ENCODE measurements around the gene GP1BB. TPM values are rescaled to one million over a fixed set of nuclear protein-coding genes. Genes with fewer than 3 reads are reported as not detected.

The GP1BB gene
- total and polyA plus RNA-seq, 2 of the 13 experiments (the other 11 are each of a cell fraction or from before 2014, with no cell fraction given): not detected

DNA sequence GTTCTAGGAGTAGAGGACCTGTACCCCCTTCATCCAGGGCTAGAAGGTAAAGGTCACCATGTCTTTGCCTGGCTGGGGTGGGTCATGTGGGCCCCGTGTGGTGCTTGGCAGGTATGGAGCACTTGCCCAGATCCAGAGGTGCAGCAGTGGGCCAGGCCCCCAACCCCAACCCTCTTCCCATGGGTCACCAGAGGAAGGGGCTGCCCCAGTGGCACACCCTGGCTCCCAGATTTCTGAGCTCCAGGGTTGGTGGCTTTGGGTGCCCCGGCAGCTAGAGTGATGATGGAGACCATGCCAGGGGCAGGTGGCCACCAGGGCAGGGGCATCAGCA is 2.4 kb upstream of the GP1BB start:
- Histone ChIP-seq H3K4me2 (ENCODE audit: low read depth, low read length) (no peak overlapping the region), H3K79me2 (ENCODE audit: insufficient read depth, low read length) (no peaks in the 10 kb centered on the region), H3K4me1 (ENCODE audit: insufficient read depth, low read length) (peaks cover 37% of the 10 kb centered on the region), H3K27ac (ENCODE audit: extremely low read length, insufficient read depth, low read length) (no peak overlapping the region), H4K20me1 (ENCODE audit: insufficient read depth, low read length) (peaks cover 8% of the 10 kb centered on the region; the same call in 1 of the 2 replicates), H3K36me3 (replicated peaks in 1 of 2; ENCODE audit: control insufficient read depth in 1 of 2, insufficient read depth in 2 of 2, low read length in 2 of 2) (no peaks in the 10 kb centered on the region), H3K4me3 (replicated peaks in 1 of 3; ENCODE audit: insufficient read depth in 1 of 3, low read depth in 2 of 3, low read length in 3 of 3) (no peak overlapping the region), H3K27me3 (ENCODE audit: control insufficient read depth in 1 of 2, insufficient read depth in 2 of 2, low read length in 2 of 2) (peaks cover 22 to 85% of the 10 kb centered on the region in 2 experiments), H2AFZ (ENCODE audit: low read length) (no peak overlapping the region), H3K9me3 (ENCODE audit: low read length) (no peaks in the 10 kb centered on the region), H3K9ac (ENCODE audit: insufficient read depth, low read depth, low read length) (no peak overlapping the region)
- intact Hi-C loops (cut with micrococcal nuclease; ENCODE audit: unreplicated experiment): no loop called here
- 83% methylated on average over 1 of the region's 2 CpGs for WGBS (ENCODE audit: low lambda C conversion rate)
- BruUV-seq (replicated peaks): no TSS peak
- FAIRE-seq (no peak), DNase-seq (ENCODE audit: low spot score) (no peak), ATAC-seq (no peak)
- ChIA-PET CTCF (ENCODE audit: low intra/inter-chr PET ratio, low total read pairs) (no interaction called here), POLR2A (no interaction called here)
- in situ Hi-C loops (cut with HindIII; ENCODE audit: extremely low pct_ligation_motif_present, low pct_unique_long_range_greater_than_20kb): loop anchor here (5.0 kb wide), 1 partner anchor 44 kb away; no protein-coding TSS in a partner anchor
- no peak for TF ChIP-seq AKAP8 (CRISPR knock-in tag; IDR thresholded peaks at IDR 0.05)
- TF ChIP-seq, protein P1, sequence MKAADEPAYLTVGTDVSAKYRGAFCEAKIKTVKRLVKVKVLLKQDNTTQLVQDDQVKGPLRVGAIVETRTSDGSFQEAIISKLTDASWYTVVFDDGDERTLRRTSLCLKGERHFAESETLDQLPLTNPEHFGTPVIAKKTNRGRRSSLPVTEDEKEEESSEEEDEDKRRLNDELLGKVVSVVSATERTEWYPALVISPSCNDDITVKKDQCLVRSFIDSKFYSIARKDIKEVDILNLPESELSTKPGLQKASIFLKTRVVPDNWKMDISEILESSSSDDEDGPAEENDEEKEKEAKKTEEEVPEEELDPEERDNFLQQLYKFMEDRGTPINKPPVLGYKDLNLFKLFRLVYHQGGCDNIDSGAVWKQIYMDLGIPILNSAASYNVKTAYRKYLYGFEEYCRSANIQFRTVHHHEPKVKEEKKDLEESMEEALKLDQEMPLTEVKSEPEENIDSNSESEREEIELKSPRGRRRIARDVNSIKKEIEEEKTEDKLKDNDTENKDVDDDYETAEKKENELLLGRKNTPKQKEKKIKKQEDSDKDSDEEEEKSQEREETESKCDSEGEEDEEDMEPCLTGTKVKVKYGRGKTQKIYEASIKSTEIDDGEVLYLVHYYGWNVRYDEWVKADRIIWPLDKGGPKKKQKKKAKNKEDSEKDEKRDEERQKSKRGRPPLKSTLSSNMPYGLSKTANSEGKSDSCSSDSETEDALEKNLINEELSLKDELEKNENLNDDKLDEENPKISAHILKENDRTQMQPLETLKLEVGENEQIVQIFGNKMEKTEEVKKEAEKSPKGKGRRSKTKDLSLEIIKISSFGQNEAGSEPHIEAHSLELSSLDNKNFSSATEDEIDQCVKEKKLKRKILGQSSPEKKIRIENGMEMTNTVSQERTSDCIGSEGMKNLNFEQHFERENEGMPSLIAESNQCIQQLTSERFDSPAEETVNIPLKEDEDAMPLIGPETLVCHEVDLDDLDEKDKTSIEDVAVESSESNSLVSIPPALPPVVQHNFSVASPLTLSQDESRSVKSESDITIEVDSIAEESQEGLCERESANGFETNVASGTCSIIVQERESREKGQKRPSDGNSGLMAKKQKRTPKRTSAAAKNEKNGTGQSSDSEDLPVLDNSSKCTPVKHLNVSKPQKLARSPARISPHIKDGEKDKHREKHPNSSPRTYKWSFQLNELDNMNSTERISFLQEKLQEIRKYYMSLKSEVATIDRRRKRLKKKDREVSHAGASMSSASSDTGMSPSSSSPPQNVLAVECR (CRISPR knock-in tag; IDR thresholded peaks at IDR 0.05; ENCODE audit: borderline replicate concordance): no peak
- no peak for TF ChIP-seq ERF (CRISPR knock-in tag; IDR thresholded peaks at IDR 0.05)
- TF ChIP-seq, protein P2, sequence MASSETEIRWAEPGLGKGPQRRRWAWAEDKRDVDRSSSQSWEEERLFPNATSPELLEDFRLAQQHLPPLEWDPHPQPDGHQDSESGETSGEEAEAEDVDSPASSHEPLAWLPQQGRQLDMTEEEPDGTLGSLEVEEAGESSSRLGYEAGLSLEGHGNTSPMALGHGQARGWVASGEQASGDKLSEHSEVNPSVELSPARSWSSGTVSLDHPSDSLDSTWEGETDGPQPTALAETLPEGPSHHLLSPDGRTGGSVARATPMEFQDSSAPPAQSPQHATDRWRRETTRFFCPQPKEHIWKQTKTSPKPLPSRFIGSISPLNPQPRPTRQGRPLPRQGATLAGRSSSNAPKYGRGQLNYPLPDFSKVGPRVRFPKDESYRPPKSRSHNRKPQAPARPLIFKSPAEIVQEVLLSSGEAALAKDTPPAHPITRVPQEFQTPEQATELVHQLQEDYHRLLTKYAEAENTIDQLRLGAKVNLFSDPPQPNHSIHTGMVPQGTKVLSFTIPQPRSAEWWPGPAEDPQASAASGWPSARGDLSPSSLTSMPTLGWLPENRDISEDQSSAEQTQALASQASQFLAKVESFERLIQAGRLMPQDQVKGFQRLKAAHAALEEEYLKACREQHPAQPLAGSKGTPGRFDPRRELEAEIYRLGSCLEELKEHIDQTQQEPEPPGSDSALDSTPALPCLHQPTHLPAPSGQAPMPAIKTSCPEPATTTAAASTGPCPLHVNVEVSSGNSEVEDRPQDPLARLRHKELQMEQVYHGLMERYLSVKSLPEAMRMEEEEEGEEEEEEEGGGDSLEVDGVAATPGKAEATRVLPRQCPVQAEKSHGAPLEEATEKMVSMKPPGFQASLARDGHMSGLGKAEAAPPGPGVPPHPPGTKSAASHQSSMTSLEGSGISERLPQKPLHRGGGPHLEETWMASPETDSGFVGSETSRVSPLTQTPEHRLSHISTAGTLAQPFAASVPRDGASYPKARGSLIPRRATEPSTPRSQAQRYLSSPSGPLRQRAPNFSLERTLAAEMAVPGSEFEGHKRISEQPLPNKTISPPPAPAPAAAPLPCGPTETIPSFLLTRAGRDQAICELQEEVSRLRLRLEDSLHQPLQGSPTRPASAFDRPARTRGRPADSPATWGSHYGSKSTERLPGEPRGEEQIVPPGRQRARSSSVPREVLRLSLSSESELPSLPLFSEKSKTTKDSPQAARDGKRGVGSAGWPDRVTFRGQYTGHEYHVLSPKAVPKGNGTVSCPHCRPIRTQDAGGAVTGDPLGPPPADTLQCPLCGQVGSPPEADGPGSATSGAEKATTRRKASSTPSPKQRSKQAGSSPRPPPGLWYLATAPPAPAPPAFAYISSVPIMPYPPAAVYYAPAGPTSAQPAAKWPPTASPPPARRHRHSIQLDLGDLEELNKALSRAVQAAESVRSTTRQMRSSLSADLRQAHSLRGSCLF (CRISPR knock-in tag; IDR thresholded peaks at IDR 0.05; ENCODE audit: borderline replicate concordance): no peak
- TF ChIP-seq, protein P3, sequence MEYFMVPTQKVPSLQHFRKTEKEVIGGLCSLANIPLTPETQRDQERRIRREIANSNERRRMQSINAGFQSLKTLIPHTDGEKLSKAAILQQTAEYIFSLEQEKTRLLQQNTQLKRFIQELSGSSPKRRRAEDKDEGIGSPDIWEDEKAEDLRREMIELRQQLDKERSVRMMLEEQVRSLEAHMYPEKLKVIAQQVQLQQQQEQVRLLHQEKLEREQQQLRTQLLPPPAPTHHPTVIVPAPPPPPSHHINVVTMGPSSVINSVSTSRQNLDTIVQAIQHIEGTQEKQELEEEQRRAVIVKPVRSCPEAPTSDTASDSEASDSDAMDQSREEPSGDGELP (IDR thresholded peaks at IDR 0.05; ENCODE audit: borderline replicate concordance, low read depth): no peak
- TF ChIP-seq ZFAT (CRISPR knock-in tag; conservative IDR thresholded peaks at IDR 0.05): no peak
- TF ChIP-seq TP53 (CRISPR knock-in tag; conservative IDR thresholded peaks at IDR 0.05): no peak
- TF ChIP-seq, protein P4, sequence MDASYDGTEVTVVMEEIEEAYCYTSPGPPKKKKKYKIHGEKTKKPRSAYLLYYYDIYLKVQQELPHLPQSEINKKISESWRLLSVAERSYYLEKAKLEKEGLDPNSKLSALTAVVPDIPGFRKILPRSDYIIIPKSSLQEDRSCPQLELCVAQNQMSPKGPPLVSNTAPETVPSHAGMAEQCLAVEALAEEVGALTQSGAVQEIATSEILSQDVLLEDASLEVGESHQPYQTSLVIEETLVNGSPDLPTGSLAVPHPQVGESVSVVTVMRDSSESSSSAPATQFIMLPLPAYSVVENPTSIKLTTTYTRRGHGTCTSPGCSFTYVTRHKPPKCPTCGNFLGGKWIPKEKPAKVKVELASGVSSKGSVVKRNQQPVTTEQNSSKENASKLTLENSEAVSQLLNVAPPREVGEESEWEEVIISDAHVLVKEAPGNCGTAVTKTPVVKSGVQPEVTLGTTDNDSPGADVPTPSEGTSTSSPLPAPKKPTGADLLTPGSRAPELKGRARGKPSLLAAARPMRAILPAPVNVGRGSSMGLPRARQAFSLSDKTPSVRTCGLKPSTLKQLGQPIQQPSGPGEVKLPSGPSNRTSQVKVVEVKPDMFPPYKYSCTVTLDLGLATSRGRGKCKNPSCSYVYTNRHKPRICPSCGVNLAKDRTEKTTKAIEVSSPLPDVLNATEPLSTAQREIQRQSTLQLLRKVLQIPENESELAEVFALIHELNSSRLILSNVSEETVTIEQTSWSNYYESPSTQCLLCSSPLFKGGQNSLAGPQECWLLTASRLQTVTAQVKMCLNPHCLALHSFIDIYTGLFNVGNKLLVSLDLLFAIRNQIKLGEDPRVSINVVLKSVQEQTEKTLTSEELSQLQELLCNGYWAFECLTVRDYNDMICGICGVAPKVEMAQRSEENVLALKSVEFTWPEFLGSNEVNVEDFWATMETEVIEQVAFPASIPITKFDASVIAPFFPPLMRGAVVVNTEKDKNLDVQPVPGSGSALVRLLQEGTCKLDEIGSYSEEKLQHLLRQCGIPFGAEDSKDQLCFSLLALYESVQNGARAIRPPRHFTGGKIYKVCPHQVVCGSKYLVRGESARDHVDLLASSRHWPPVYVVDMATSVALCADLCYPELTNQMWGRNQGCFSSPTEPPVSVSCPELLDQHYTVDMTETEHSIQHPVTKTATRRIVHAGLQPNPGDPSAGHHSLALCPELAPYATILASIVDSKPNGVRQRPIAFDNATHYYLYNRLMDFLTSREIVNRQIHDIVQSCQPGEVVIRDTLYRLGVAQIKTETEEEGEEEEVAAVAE (CRISPR knock-in tag; IDR thresholded peaks at IDR 0.05; ENCODE audit: borderline replicate concordance): no peak
- TF ChIP-seq ZNF382 (CRISPR knock-in tag; IDR thresholded peaks at IDR 0.05; ENCODE audit: borderline replicate concordance): no peak
- TF ChIP-seq HDAC6 (IDR thresholded peaks at IDR 0.05; ENCODE audit: low read depth, low read length): no peak

Data from HepG2 (cell line).